Astrocyte (in vitro differentiated cells and primary cell): ENCODE results near the gene PLN.

Experiments used
- CTCF ChIP-seq: IDR thresholded peaks from 2 replicates; pipeline ENCODE4 v1.5.1; 2011; ENCODE audit warnings: low read depth, mild to moderate bottlenecking, inconsistent platforms, low read length, moderate library complexity; ENCODE audit not compliant: insufficient read depth
- EZH2 ChIP-seq: IDR thresholded peaks from 2 replicates; pipeline ENCODE4 v1.6.1; 2012; ENCODE audit warnings: mild to moderate bottlenecking, low read length, inconsistent platforms; ENCODE audit not compliant: insufficient read depth

DNA sequence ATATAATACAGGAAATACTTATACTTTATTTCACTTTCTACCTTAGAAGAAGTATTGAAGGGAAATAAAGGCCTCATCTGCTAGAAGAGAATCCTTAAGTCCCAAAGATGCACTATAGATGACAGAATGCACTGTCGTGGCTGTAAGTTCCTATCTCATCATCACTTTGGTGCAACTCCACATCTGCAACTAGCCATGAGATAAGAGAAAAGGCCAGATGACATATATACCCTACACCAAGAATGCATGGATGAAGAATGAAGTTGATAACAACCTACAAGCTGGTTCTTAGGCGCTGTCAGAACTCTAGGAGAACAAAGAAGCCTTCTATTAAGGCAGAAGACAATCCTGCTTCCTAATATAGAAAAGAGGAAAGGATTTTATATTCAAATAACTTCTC is 11.6 kb upstream of the PLN start:
- no peak for TF ChIP-seq CTCF
- no peak for TF ChIP-seq EZH2
